ENCODE data around the gene NRXN3.

Gene NRXN3

DNA sequence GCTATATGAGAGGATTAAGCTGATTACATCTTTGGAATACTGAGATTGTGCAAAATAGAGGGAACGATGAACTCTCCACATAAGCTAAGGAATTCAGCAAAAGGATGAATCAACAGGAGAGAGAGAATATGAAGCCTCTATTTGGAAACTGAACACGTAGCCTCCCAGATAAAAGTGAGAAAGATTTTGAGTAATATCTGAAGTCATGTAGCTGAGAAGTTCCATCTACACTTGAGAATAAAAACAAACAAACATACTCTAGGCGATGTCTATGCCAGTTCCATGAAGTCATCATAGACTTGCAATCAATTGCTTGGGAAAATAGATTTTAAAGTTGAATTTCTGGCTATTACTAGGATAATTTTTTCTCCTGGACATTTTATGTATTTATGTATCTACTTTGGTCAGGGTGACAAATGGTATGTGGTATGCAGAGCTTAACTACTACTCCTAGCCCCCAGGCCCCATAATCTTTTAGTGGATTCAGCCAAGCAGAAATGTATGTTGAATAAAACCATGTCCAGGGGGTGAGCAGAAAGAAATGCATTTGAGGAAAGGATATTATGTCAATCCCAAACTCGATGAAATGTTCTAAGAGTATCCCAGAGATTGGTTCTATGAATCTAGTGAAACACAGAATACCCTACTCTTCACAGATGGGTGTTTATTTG, 1413.7 kb downstream of the NRXN3 start:
- Mint-ChIP-seq H3K9me3 (peaks cover 4% of the 10 kb centered on the region), H3K27me3 (ENCODE audit: low read depth) (no peaks in the 10 kb centered on the region), H3K4me1 (ENCODE audit: low read depth) (no peaks in the 10 kb centered on the region), H3K36me3 (ENCODE audit: low read depth) (no peaks in the 10 kb centered on the region), H3K4me3 (no peak overlapping the region), H3K27ac (no peak overlapping the region)

DNA sequence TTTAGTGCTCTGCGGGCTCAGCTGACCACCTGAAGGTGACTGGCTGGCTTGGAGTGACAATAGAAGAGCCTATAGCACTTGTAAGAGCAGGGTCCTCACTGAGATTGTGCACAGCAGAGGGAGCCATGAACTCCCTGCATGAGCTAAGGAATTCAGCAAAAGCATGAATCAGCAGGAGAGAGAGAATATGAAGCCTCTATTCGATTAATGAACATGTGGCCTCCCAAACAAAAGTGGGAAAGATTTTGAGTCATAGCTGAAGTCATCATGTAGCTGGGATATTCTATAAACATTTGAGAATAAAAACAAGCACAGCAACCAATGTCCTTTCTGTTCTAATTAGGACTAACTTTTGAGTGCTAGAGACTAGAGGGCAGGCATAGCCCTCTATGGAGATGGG, 1414.5 kb downstream of the NRXN3 start:
- no peaks in the 10 kb centered on the region for H3K27me3 Mint-ChIP-seq (ENCODE audit: low read depth)
- peaks cover 4% of the 10 kb centered on the region for H3K9me3 Mint-ChIP-seq
- no peaks in the 10 kb centered on the region for H3K36me3 Mint-ChIP-seq (ENCODE audit: low read depth)
- H3K4me1 Mint-ChIP-seq (ENCODE audit: low read depth): no peaks in the 10 kb centered on the region
- H3K27ac Mint-ChIP-seq: no peak overlapping the region
- H3K4me3 Mint-ChIP-seq: no peak overlapping the region

DNA sequence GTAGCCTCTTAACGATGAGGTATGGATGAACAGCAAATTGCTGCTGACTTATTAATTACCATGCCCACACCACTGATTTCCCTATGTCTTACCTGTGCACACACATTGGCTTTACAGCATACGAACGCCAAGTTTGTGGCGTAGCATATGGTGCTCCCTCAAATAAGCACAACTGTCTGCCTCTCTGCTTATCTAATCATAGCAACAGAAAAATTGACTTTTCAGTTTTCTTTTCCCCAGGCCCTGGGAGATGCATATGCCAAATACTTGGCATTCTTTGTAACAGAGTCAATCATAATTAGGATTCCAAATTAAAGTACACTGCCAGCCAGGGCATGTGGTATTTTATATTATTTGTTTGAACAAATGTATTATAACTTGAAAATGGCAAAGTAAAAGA, 1415.7 kb downstream of the NRXN3 start:
- Mint-ChIP-seq H3K4me1 (ENCODE audit: low read depth) (no peaks in the 10 kb centered on the region), H3K36me3 (ENCODE audit: low read depth) (no peaks in the 10 kb centered on the region), H3K27me3 (ENCODE audit: low read depth) (no peaks in the 10 kb centered on the region), H3K27ac (no peak overlapping the region), H3K4me3 (no peak overlapping the region), H3K9me3 (peaks cover 9% of the 10 kb centered on the region)

DNA sequence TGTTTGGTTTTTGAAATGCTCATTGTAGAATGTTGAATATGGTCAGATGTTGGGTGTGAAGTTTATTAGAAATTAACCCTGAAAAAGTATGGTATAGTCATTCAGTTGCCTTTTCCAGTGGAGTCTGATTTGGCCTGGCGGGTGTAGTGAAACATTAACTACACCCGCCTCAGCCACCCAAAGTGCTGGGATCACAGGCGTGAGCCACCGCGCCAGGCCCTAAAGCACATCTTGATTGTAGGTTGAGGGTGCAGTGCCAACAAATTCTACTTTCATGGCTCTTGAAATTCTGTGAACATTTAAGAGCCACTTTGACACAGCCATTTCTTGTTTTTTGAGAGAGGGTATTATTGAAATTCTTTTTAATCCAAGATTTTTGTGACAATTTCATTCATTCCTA, 1416.2 kb downstream of the NRXN3 start:
- Mint-ChIP-seq H3K27me3 (ENCODE audit: low read depth) (no peaks in the 10 kb centered on the region), H3K4me3 (no peak overlapping the region), H3K36me3 (ENCODE audit: low read depth) (no peaks in the 10 kb centered on the region), H3K4me1 (ENCODE audit: low read depth) (no peaks in the 10 kb centered on the region), H3K9me3 (peaks cover 9% of the 10 kb centered on the region), H3K27ac (no peak overlapping the region)

DNA sequence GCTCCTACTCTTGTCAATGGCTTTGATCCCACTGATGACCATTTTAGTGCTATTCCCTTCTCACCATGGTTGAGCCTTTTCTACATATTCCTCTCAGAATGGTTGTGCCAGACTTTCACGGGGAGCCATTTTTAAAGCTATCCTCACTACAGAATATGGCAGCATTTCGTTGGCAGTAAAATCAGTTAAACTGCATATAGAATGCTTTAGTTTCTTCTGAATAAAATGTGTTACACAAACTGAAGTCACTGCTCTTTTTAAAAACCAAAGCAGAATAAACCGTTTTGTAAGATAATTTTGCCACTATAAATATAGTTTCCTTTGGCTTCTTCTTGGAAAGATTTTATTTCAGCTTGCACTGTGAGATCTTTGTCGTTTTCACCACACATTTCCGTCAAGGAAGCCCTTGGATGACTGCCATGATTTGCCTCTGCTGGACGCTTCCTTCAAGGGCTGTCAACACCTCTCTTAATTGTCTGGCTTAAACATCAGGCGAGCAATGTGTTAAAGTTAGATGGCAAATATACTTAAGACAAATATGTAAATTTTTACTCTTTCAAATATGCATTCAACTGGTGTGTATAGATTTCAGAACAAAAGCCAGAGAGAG, 1416.9 kb downstream of the NRXN3 start:
- Mint-ChIP-seq H3K4me3 (no peak overlapping the region), H3K27ac (no peak overlapping the region), H3K27me3 (ENCODE audit: low read depth) (no peaks in the 10 kb centered on the region)

DNA sequence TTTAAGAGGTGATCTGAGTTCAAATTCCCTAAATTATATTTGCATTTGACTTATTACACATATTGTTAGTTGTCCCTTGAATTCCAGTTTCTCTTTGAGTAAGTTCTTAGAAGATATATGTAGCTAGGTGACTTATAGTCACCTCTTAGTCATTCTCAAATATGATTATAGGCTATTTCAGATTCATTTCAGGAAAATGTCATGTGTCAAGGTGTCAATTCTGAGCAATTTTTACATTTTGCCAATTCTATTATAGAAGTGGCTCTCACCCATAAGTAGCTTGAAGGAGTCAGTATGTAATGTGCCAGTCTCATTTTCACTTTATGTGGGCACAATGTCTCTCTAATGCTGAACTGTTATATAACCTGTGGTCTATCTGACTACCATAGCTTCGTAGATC, 1417.7 kb downstream of the NRXN3 start:
- H3K36me3 Mint-ChIP-seq (ENCODE audit: low read depth): no peaks in the 10 kb centered on the region
- no peaks in the 10 kb centered on the region for H3K4me1 Mint-ChIP-seq (ENCODE audit: low read depth)

More for the DNA sequence above, 1416.9 kb downstream of the NRXN3 start:
- Mint-ChIP-seq H3K4me1 (ENCODE audit: low read depth) (no peaks in the 10 kb centered on the region), H3K36me3 (ENCODE audit: low read depth) (no peaks in the 10 kb centered on the region), H3K9me3 (peaks cover 9% of the 10 kb centered on the region)

DNA sequence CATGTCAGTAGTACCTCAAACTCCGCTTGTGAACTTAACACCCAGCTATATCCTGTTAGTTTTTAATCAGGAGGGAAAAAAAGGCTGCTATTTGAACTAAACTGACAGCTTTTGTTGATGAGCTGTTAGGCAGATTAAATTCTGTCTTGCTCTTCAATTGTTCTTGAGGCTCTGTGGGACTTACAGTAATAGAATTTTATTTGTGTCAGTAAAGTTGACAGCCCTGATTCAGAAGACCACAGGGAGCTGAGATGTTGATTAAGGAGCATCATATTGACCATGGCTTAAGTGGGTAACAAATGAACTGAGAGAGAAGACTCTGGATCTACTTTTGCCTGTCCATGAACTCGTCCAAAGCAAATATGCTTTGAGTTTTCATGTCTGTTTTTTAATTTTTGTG, 1418.2 kb downstream of the NRXN3 start:
- no peaks in the 10 kb centered on the region for H3K27me3 Mint-ChIP-seq (ENCODE audit: low read depth)
- no peak overlapping the region for H3K4me3 Mint-ChIP-seq
- H3K4me1 Mint-ChIP-seq (ENCODE audit: low read depth): no peaks in the 10 kb centered on the region
- H3K27ac Mint-ChIP-seq: no peak overlapping the region
- H3K9me3 Mint-ChIP-seq: peaks cover 9% of the 10 kb centered on the region
- no peaks in the 10 kb centered on the region for H3K36me3 Mint-ChIP-seq (ENCODE audit: low read depth)

More for the DNA sequence above, 1417.7 kb downstream of the NRXN3 start:
- H3K4me3 Mint-ChIP-seq: no peak overlapping the region
- H3K27me3 Mint-ChIP-seq (ENCODE audit: low read depth): no peaks in the 10 kb centered on the region
- no peak overlapping the region for H3K27ac Mint-ChIP-seq
- H3K9me3 Mint-ChIP-seq: peaks cover 9% of the 10 kb centered on the region

DNA sequence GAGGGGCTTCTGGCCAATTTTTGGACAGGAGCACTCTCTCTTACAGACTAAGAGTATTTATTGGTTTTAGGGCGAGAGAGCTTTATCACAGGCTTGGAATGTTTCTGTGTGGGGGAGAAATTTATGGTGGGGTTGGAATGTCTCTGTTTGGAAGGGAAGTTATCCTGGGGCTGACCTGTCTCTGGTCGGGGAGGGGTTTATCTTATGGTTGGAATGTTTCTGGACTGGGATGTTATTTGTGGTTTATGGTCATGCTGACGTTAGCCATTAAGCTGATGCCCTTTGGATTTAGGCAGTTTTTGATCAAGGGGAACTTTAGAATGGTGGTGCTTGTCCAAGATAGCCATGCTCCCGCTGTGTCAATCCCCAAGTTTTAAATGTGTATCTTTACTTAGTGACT, 1426.4 kb downstream of the NRXN3 start:
- Mint-ChIP-seq H3K4me3 (no peak overlapping the region), H3K9me3 (peaks cover 6% of the 10 kb centered on the region), H3K4me1 (ENCODE audit: low read depth) (no peaks in the 10 kb centered on the region), H3K36me3 (ENCODE audit: low read depth) (no peaks in the 10 kb centered on the region), H3K27me3 (ENCODE audit: low read depth) (no peaks in the 10 kb centered on the region), H3K27ac (no peak overlapping the region)

DNA sequence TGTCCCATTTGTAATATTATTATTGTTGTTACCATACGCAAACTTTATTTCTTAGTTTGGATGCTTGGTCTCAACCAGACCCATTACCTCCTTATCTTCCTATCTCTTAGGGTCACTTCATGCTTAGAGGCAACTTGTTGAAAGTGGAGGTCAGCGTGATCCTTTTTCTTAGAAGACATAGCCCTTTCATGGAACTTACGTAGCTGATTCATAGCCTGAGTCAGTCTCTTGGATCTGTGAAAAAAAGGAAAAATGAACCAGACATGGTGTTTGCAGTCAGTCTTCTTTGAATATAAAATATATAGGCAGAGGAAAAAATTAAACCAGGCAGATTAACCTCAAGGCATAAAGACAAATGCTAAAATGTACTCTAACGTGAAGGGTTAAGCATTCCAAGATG, 1427.4 kb downstream of the NRXN3 start:
- peaks cover 6% of the 10 kb centered on the region for H3K9me3 Mint-ChIP-seq
- no peaks in the 10 kb centered on the region for H3K4me1 Mint-ChIP-seq (ENCODE audit: low read depth)

DNA sequence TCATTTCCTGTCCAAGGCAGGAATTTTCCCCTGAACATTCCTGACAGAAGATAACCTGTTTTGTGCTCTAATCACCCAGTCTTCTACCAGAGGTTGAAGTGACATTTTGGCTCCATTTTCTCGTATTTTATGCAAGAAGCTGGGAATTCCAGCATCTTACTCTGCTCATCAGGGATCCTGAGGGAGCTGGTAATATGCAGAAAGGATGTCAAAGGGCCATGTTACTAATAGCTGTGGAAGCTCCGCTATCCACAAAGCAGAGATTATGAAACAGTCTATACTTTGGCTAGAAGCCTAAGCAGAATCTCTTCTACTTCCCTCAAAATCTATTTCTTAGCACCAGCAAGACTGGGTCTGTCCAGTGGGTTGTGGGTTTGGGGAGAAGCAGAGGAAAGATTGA, 1428.2 kb downstream of the NRXN3 start:
- Mint-ChIP-seq H3K27me3 (ENCODE audit: low read depth) (no peaks in the 10 kb centered on the region), H3K9me3 (peaks cover 6% of the 10 kb centered on the region), H3K27ac (no peak overlapping the region), H3K4me1 (ENCODE audit: low read depth) (no peaks in the 10 kb centered on the region), H3K36me3 (ENCODE audit: low read depth) (no peaks in the 10 kb centered on the region), H3K4me3 (no peak overlapping the region)

More for the DNA sequence above, 1427.4 kb downstream of the NRXN3 start:
- Mint-ChIP-seq H3K4me3 (no peak overlapping the region), H3K36me3 (ENCODE audit: low read depth) (no peaks in the 10 kb centered on the region), H3K27me3 (ENCODE audit: low read depth) (no peaks in the 10 kb centered on the region), H3K27ac (no peak overlapping the region)

DNA sequence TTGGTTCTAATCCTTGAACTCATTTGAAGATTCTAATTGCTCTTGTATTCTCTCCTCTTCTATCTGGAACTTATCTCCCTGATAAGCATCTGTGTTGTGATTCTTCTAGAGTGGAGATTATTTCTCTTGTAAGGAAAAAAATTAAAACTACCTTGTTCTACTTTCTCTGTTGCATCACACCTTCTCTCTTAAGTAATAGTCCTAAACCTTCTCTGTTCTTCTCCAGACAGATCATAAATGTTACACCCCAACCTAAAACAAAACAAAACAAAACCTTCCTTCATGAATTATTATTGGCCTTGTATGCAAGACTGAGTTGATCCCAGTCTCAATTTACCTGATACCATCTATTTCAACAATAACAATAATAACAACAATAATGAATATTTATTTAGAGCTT, 1429.1 kb downstream of the NRXN3 start:
- no peaks in the 10 kb centered on the region for H3K4me1 Mint-ChIP-seq (ENCODE audit: low read depth)
- H3K36me3 Mint-ChIP-seq (ENCODE audit: low read depth): no peaks in the 10 kb centered on the region
- H3K27ac Mint-ChIP-seq: no peak overlapping the region
- H3K9me3 Mint-ChIP-seq: peaks cover 6% of the 10 kb centered on the region
- no peak overlapping the region for H3K4me3 Mint-ChIP-seq
- H3K27me3 Mint-ChIP-seq (ENCODE audit: low read depth): no peaks in the 10 kb centered on the region

DNA sequence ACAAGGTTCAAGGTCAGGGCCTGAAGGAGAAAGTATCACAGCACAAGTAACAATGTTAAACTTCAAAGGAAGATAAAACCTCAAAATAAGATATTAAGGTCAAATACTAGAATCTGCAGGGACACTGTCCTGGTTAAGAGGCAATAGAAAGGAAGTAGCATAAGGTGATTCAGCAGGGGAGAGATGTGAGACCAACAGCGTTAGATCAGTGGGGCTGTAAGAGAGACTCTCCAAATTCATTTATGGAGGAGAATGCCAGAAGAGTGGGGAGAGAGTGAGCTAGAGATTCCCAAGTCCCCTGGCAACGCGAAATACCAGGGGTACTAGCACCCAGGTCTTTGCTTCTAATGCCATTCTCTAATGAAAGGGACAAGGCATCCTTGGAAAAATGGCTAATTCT, 1430.2 kb downstream of the NRXN3 start:
- Mint-ChIP-seq H3K27me3 (ENCODE audit: low read depth) (no peaks in the 10 kb centered on the region), H3K36me3 (ENCODE audit: low read depth) (no peaks in the 10 kb centered on the region), H3K9me3 (peaks cover 6% of the 10 kb centered on the region), H3K27ac (no peak overlapping the region), H3K4me3 (no peak overlapping the region), H3K4me1 (ENCODE audit: low read depth) (no peaks in the 10 kb centered on the region)

DNA sequence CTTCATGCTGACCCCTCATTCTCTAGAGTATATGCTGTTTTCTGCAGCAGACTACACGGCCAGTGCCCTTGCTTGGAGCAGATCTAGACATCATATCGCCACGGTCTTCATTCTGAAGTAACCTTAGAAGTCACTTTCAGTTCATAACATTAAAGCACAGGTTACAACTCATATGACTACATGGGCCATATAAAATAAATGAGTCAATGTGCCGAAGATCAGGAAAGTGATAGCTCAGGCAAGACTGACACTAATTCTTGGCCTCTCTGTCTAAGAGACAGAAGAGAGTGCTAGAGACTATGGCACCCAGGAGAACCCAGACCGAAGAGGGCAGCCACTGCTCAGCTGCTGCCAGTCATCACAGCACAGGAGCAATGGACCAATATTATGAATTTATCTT, 1431.4 kb downstream of the NRXN3 start:
- no peak overlapping the region for H3K4me3 Mint-ChIP-seq
- H3K9me3 Mint-ChIP-seq: peaks cover 2% of the 10 kb centered on the region
- no peaks in the 10 kb centered on the region for H3K36me3 Mint-ChIP-seq (ENCODE audit: low read depth)
- H3K4me1 Mint-ChIP-seq (ENCODE audit: low read depth): no peaks in the 10 kb centered on the region
- no peaks in the 10 kb centered on the region for H3K27me3 Mint-ChIP-seq (ENCODE audit: low read depth)
- no peak overlapping the region for H3K27ac Mint-ChIP-seq

DNA sequence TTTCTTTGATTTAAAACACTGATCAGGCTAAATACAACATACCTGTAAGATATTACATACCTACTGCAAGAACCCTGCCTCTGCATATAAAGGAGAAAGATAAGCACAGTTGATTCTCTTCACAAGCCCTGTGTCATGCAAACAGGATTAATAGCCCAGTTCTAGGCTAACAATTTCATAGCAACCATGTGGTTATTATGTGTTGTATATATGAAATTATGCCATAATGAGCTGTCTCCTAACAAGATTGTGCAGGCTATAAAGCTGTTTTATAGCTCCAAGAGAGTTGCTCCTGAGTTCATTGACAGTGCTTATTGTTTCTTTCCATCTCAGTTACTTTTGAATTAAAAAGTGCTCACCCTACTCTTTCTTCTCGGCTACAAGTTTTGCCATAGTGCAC, 1431.9 kb downstream of the NRXN3 start:
- no peaks in the 10 kb centered on the region for H3K9me3 Mint-ChIP-seq
- H3K4me3 Mint-ChIP-seq: no peak overlapping the region
- H3K27me3 Mint-ChIP-seq (ENCODE audit: low read depth): no peaks in the 10 kb centered on the region
- H3K4me1 Mint-ChIP-seq (ENCODE audit: low read depth): no peaks in the 10 kb centered on the region
- H3K27ac Mint-ChIP-seq: no peak overlapping the region
- H3K36me3 Mint-ChIP-seq (ENCODE audit: low read depth): no peaks in the 10 kb centered on the region

DNA sequence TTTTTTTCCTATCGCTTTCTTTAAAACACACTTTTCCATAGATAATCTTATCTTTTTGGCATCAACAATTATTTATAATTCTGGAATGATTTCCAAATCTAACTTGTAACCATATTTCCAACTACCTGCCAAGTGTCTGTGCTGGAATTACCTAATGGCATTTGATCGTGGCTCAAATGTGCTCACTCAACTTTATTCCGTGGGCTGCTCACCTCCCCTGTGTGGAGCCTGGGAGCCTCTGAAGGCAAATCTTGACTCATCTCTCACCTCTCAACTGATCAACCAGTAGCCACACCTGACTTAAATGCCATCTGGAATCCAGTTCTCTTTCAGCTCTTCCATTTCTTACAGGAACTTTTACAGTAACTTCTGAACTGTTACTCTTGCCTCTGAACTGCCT, 1432.6 kb downstream of the NRXN3 start:
- no peaks in the 10 kb centered on the region for H3K4me1 Mint-ChIP-seq (ENCODE audit: low read depth)
- no peaks in the 10 kb centered on the region for H3K36me3 Mint-ChIP-seq (ENCODE audit: low read depth)
- H3K27ac Mint-ChIP-seq: no peak overlapping the region
- no peaks in the 10 kb centered on the region for H3K9me3 Mint-ChIP-seq
- H3K27me3 Mint-ChIP-seq (ENCODE audit: low read depth): no peaks in the 10 kb centered on the region
- H3K4me3 Mint-ChIP-seq: no peak overlapping the region
